LNCAP (cell line): ENCODE results near the gene KRT86.

Experiments used
- CTCF ChIP-seq: fragments of 450-650 bp; IDR thresholded peaks from 2 replicates; pipeline ENCODE4 v1.5.1; 2017; ENCODE audit warnings: mild to moderate bottlenecking

KRT86 gene

GRCh38 chr12:52275686-52276085 is 1.2 kb downstream of the KRT86 start:
- TF ChIP-seq CTCF: no peak

- TF ChIP-seq CTCF: no peak
These were observed 3.2 kb downstream of the KRT86 start for GRCh38 chr12:52277486-52278245.

- TF ChIP-seq CTCF: peak; percentile 99
These were observed 4.4 kb downstream of the KRT86 start for GRCh38 chr12:52278575-52279421.

DNA sequence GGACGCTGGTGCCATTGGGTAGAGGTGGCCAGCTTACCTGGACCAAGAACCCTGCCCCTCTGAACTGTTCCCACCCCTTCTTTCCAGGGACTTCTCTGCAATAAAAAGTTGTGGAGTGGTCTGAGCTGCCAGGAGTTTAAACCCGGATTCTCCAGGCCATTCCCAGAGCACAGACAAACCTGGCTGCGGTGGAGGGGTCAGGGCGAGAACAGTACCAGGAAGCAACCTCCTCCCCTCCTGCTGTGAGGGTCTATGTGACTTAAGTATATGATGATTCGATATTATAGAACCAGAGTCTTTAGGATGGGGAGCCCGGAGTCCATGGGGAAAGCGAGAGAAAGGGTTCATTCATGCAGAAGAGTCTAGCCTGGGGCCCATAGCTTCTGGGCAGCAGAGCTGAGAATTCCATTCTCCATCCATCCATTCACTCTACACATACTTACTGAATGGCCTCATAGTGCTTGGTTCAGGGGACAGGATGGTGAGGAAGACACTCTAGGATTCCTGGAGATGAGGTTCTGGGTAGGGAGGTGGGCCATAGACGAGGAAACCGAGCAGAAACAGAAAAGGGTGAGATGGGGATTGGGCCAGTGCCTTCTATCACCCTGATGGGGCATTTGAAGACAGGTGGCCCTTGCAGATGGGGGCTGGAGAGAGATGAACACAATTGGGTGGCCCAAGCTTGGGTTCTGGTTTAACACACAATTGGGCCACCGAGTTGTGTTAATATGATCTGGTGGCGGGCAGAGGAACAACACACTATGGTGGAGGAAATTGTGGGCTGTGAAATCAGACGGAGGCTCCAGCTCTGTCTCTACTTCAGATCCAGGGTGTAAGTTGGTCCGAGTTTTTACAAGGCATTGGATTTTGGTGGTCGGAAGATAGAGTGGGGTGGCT is 5.2 kb downstream of the KRT86 start:
- TF ChIP-seq CTCF: no peak

DNA sequence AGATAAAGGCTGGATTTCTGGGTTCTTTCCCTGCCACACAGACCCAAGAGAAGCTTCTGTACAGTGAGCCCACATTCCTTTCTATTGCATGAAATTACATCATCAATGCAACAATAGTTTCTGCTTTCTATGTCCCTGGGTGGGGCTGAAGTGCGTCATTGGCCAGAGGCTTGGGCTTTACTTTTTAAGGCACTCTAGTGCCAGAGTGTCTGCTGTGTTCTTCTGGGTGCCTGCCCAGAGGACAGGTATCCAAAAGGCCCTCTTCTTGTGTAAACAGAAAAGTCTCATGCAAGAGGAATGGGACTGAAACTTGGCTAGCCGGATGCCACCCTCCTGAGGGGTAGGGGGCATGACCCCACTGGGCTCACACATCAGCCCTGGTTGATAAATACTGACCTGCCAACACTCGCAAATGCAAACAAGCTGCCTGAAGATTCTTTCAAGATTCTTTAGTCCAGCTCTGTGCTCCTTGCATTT is 5.9 kb downstream of the KRT86 start:
- TF ChIP-seq CTCF: no peak

DNA sequence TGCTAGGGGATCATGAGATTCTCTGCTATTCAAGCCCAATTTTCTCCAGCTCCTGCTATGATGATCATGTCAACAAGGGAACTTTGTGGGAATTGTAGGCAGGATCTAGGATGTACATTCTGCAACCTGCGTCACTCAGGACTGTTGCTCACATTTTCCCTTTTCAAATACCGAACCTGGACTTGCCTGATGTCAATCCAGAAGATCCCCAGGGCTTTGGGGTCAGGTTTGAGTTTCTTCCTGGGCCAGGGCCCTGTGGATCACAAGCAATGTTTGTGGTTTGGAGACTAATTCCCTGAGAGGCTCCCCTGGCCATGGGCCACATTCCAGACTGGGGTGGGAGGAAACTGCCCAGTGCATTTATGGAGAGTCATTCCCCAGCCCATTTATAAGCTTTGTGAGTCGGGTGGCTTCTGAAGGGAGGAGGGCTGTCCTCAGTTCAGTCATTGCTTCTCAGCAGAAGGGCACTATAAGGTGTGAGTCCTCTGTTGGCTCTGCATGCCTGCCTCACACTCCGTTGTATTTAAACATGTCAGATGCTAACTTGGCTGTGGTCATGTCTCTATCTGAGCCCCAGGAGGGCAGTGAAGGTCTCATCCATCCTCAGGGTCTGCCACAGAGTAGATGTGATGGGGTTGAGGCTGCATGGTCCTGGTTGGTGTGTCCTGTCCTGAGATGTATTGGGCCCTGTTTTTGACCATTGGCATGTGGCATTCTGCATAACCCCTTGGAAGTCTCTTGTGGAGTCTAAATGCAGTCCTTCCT is 6.5 kb downstream of the KRT86 start:
- no peak for TF ChIP-seq CTCF
